ENCODE results near the gene CRADD.
"Not testable (repeated sequence)": the region's sequence is repeated elsewhere in the genome, so short reads cannot be mapped to it uniquely, and the experiment has no call there.

Gene CRADD

GRCh38 chr12:93844164-93844784 is 167.1 kb downstream of the CRADD start:
- DNase-seq (ENCODE audit: low read depth): no peak

GRCh38 chr12:93846936-93847516 is 169.9 kb downstream of the CRADD start:
- DNase-seq (ENCODE audit: low read depth): no peak

- no peak for DNase-seq (ENCODE audit: low read depth)
Observed at GRCh38 chr12:93847517-93848474, 170.6 kb downstream of the CRADD start.

- DNase-seq (ENCODE audit: low read depth): no peak
Observed at GRCh38 chr12:93848523-93849101, 171.4 kb downstream of the CRADD start.

- DNase-seq (ENCODE audit: low read depth): no peak
Observed at GRCh38 chr12:93849946-93850345, 172.8 kb downstream of the CRADD start.

GRCh38 chr12:93850481-93851256 is 173.5 kb downstream of the CRADD start:
- DNase-seq (ENCODE audit: low read depth): no peak

- no peak for DNase-seq (ENCODE audit: low read depth)
Observed at GRCh38 chr12:93851257-93851671, 174.1 kb downstream of the CRADD start.

GRCh38 chr12:93852173-93852591 is 175.0 kb downstream of the CRADD start:
- DNase-seq (ENCODE audit: low read depth): no peak

- peak; percentile 25 for DNase-seq (ENCODE audit: low read depth)
Observed at GRCh38 chr12:93853698-93854478, 176.7 kb downstream of the CRADD start.

- no peak for DNase-seq (ENCODE audit: low read depth)
Observed at GRCh38 chr12:93855261-93855660, 178.1 kb downstream of the CRADD start.

GRCh38 chr12:93856611-93857010 is 179.4 kb downstream of the CRADD start:
- DNase-seq (ENCODE audit: low read depth): no peak

GRCh38 chr12:93857279-93857938 is 180.2 kb downstream of the CRADD start:
- peak; percentile 77 for DNase-seq (ENCODE audit: low read depth)

- no peak for DNase-seq (ENCODE audit: low read depth)
Observed at GRCh38 chr12:93857991-93858447, 180.8 kb downstream of the CRADD start.

GRCh38 chr12:93860668-93861373 is 183.6 kb downstream of the CRADD start:
- DNase-seq (ENCODE audit: low read depth): no peak

- DNase-seq (ENCODE audit: low read depth): no peak
Observed at GRCh38 chr12:93862424-93862823, 185.2 kb downstream of the CRADD start.

GRCh38 chr12:93865751-93866150 is 188.6 kb downstream of the CRADD start:
- no peak for DNase-seq (ENCODE audit: low read depth)

- DNase-seq (ENCODE audit: low read depth): peak; percentile 82
Observed at GRCh38 chr12:93868771-93869170, 191.6 kb downstream of the CRADD start.

GRCh38 chr12:93870020-93870795 is 193.0 kb downstream of the CRADD start:
- DNase-seq (ENCODE audit: low read depth): no peak

- DNase-seq (ENCODE audit: low read depth): not testable (repeated sequence)
Observed at GRCh38 chr12:93871566-93871965, 194.4 kb downstream of the CRADD start.
